CD14-positive monocyte (primary cell): Measurements from ENCODE around the gene CAPN1. TPM values are rescaled to one million over a fixed set of nuclear protein-coding genes. Genes with fewer than 3 reads are reported as not detected.

ENCODE experiments used
- DNase-seq, 3 donors: peaks; one replicate each; pipeline ENCODE4 v3.0.0-alpha.2; 2011 to 2022
- H2AFZ ChIP-seq: 2 replicates; pipeline ENCODE4 v1.6.0; 2012; ENCODE audit warnings: mild to moderate bottlenecking, low read depth, low read length, inconsistent platforms; ENCODE audit not compliant: insufficient read depth, poor library complexity, severe bottlenecking
- H3K27ac ChIP-seq, 2 donors: 1 replicate in 1 of 2; 2 replicates in 1 of 2; pipeline ENCODE4 v1.5.1; 2012 to 2013; ENCODE audit warnings: low read length in 2 of 2, control low read depth in 1 of 2, inconsistent platforms in 1 of 2, low read depth in 1 of 2, mild to moderate bottlenecking in 1 of 2
- H3K27me3 ChIP-seq, 2 donors: one replicate each; pipeline versions ENCODE4 v1.6.0 to v1.6.1; 2011 to 2013; ENCODE audit warnings: low read length in 2 of 2; ENCODE audit not compliant: control insufficient read depth in 2 of 2, insufficient read depth in 2 of 2
- H3K36me3 ChIP-seq, 2 donors: replicated peaks in 1 of 2; 1 replicate in 1 of 2; 2 replicates in 1 of 2; pipeline versions ENCODE4 v1.5.1 to v1.6.1; 2012 to 2013; ENCODE audit warnings: low read length in 2 of 2, control low read depth in 1 of 2, inconsistent platforms in 1 of 2, mild to moderate bottlenecking in 1 of 2; ENCODE audit not compliant: insufficient read depth in 2 of 2, control insufficient read depth in 1 of 2
- H3K4me1 ChIP-seq, 2 donors: 1 replicate in 1 of 2; 2 replicates in 1 of 2; pipeline versions ENCODE4 v1.5.1 to v1.6.1; 2012 to 2013; ENCODE audit warnings: low read length in 2 of 2, control low read depth in 1 of 2, inconsistent platforms in 1 of 2, mild to moderate bottlenecking in 1 of 2, moderate library complexity in 1 of 2; ENCODE audit not compliant: insufficient read depth in 2 of 2, control insufficient read depth in 1 of 2
- H3K4me2 ChIP-seq: replicated peaks from 2 replicates; pipeline ENCODE3; 2012; ENCODE audit warnings: low read length, moderate library complexity, mild to moderate bottlenecking; ENCODE audit not compliant: poor library complexity, severe bottlenecking; ENCODE audit errors: extremely low read depth
- H3K4me3 ChIP-seq, 3 experiments: fragments of 200-600 bp in 1 of 3; sonication (generic) in 1 of 3; replicated peaks in 1 of 3; 1 replicate in 2 of 3; 2 replicates in 1 of 3; pipeline ENCODE4 v1.5.1; 2011 to 2013; ENCODE audit warnings: low read length in 3 of 3, mild to moderate bottlenecking in 3 of 3, control low read depth in 2 of 3, low read depth in 2 of 3, inconsistent platforms in 1 of 3, moderate library complexity in 1 of 3
- H3K79me2 ChIP-seq: 2 replicates; pipeline ENCODE4 v1.6.0; 2012; ENCODE audit warnings: mild to moderate bottlenecking, control low read depth, inconsistent platforms, low read length, moderate library complexity; ENCODE audit not compliant: insufficient read depth
- H3K9ac ChIP-seq: 2 replicates; pipeline ENCODE4 v1.6.0; 2017; ENCODE audit warnings: low read length, mild to moderate bottlenecking; ENCODE audit not compliant: insufficient read depth, poor library complexity, severe bottlenecking
- H3K9me3 ChIP-seq, 2 donors: replicated peaks in 1 of 2; 1 replicate in 1 of 2; 2 replicates in 1 of 2; pipeline versions ENCODE4 v1.5.1 to v1.6.1; 2012 to 2013; ENCODE audit warnings: low read length in 2 of 2, control low read depth in 1 of 2; ENCODE audit not compliant: control insufficient read depth in 1 of 2, insufficient read depth in 1 of 2
- H4K20me1 ChIP-seq: 2 replicates; pipeline ENCODE4 v1.6.0; 2012; ENCODE audit warnings: mild to moderate bottlenecking, low read length, control low read depth, moderate library complexity; ENCODE audit not compliant: insufficient read depth
- H3K27ac Mint-ChIP-seq, 7 donors: one replicate each; pipeline ENCODE4 v1.8.0; 2020; ENCODE audit warnings: mild to moderate bottlenecking in 7 of 7, mixed read lengths in 7 of 7, moderate library complexity in 6 of 7, inconsistent platforms in 2 of 7
- H3K27me3 Mint-ChIP-seq, 3 donors: one replicate each; pipeline ENCODE4 v1.8.0; 2021 to 2022; ENCODE audit warnings: low read depth in 3 of 3, mild to moderate bottlenecking in 3 of 3, mixed read lengths in 3 of 3, moderate library complexity in 3 of 3, inconsistent platforms in 1 of 3
- H3K36me3 Mint-ChIP-seq, 2 donors: one replicate each; pipeline ENCODE4 v1.8.0; 2020; ENCODE audit warnings: mixed read lengths in 2 of 2, inconsistent platforms in 1 of 2, mild to moderate bottlenecking in 1 of 2
- H3K4me1 Mint-ChIP-seq: one replicate; pipeline ENCODE4 v1.8.0; 2020; ENCODE audit warnings: mild to moderate bottlenecking, mixed read lengths
- H3K4me3 Mint-ChIP-seq, 2 donors: one replicate each; pipeline ENCODE4 v1.8.0; 2020; ENCODE audit warnings: mild to moderate bottlenecking in 2 of 2, mixed read lengths in 2 of 2, moderate library complexity in 1 of 2
- H3K9me3 Mint-ChIP-seq, 7 donors: one replicate each; pipeline ENCODE4 v1.8.0; 2020 to 2022; ENCODE audit warnings: mixed read lengths in 7 of 7, mild to moderate bottlenecking in 6 of 7, moderate library complexity in 6 of 7, inconsistent platforms in 2 of 7
- CTCF ChIP-seq: fragments of 200-600 bp; IDR thresholded peaks from one replicate; pipeline ENCODE4 v1.8.0; 2022; ENCODE audit warnings: antibody characterized with exemption, mild to moderate bottlenecking
- WGBS: methylation state at CpG from one replicate; pipeline ENCODE4 v1.1.5; 2013; ENCODE audit warnings: missing lambda C conversion rate; ENCODE audit not compliant: insufficient coverage; 5-methylcytosine and 5-hydroxymethylcytosine counted together
- intact Hi-C, 2 donors: fragments of 100-400 bp; cut with micrococcal nuclease; formaldehyde crosslinking; loops; one replicate each; pipeline versions ENCODE4 v1.15.0 to v1.15.1; 2023
- polyA plus RNA-seq, 3 donors: library from polyadenylated mRNA; depleted of rRNA in 1 of 3; unstranded in 2 of 3; stranded (reverse) in 1 of 3; fragments of 300-500 nt in 2 of 3; fragments of >200 nt in 1 of 3; fragmentation: Illumina TruSeq in 2 of 3; gene quantifications; 1 replicate in 2 of 3; 2 replicates in 1 of 3; pipeline ENCODE4 v1.2.3, GENCODE V29; 2012 to 2021

CAPN1 gene
- polyA plus RNA-seq, 3 donors, result 128 to 140 (median 129) TPM

GRCh38 chr11:65132988-65133700 lies 48.6 kb upstream of the CAPN1 start:
- H3K27ac ChIP-seq, result peak overlapping the region; percentile 99 to 100
- peak overlapping the region; percentile 84 for H2AFZ ChIP-seq

GRCh38 chr11:65133724-65134123 lies 48.0 kb upstream of the CAPN1 start:
- peaks cover 38% of the 10 kb centered on the region for H3K79me2 ChIP-seq

More at GRCh38 chr11:65132988-65133700, 48.6 kb upstream of the CAPN1 start:
- Mint-ChIP-seq H3K4me1 (peaks cover 29% of the 10 kb centered on the region), H3K27me3 (peaks cover 0 to 2% (median 2%) of the 10 kb centered on the region in 3 donors), H3K27ac (peak overlapping the region; percentile 99 to 100 (median 99)), H3K36me3 (peaks cover 36 to 57% of the 10 kb centered on the region in 2 donors), H3K9me3 (no peaks in the 10 kb centered on the region), H3K4me3 (peak overlapping the region; percentile 92 to 99)
- peak overlapping the region; percentile 51 to 98 (median 92) for H3K4me3 ChIP-seq
- no peaks in the 10 kb centered on the region for H3K27me3 ChIP-seq
- no peak for TF ChIP-seq CTCF
- intact Hi-C loops, result no loop called here
- H4K20me1 ChIP-seq, result peaks cover 41% of the 10 kb centered on the region
- H3K4me2 ChIP-seq, result peak overlapping the region; percentile 95
- H3K79me2 ChIP-seq, result peaks cover 38% of the 10 kb centered on the region
- H3K9ac ChIP-seq, result peak overlapping the region; percentile 99
- peak in 2 of 3 donors; percentile 36 to 48 for DNase-seq
- peaks cover 41 to 46% of the 10 kb centered on the region in 2 donors for H3K36me3 ChIP-seq
- no peaks in the 10 kb centered on the region for H3K9me3 ChIP-seq
- 84% methylated on average over 6 of the region's 18 CpGs for WGBS
- H3K4me1 ChIP-seq, result peaks cover 30 to 31% of the 10 kb centered on the region in 2 donors

More at GRCh38 chr11:65133724-65134123, 48.0 kb upstream of the CAPN1 start:
- no peaks in the 10 kb centered on the region for H3K9me3 Mint-ChIP-seq
- peaks cover 29% of the 10 kb centered on the region for H3K4me1 Mint-ChIP-seq
- no peak for TF ChIP-seq CTCF
- Histone ChIP-seq H3K4me1 (peaks cover 30 to 31% of the 10 kb centered on the region in 2 donors), H3K4me3 (peak overlapping the region; percentile 51 to 98 (median 92)), H3K27ac (peak overlapping the region; percentile 99 to 100), H3K27me3 (no peaks in the 10 kb centered on the region), H3K36me3 (peaks cover 35 to 40% of the 10 kb centered on the region in 2 donors), H2AFZ (peak overlapping the region; percentile 84), H3K9ac (peak overlapping the region; percentile 99), H3K4me2 (peak overlapping the region; percentile 95), H3K9me3 (no peaks in the 10 kb centered on the region), H4K20me1 (peaks cover 35% of the 10 kb centered on the region)
- 1% methylated on average over 16 of the region's 20 CpGs for WGBS
- peaks cover 0 to 2% (median 2%) of the 10 kb centered on the region in 3 donors for H3K27me3 Mint-ChIP-seq
- intact Hi-C loops, result loop anchor here in 1 of 2 donors (2.0 kb wide), 2 partner anchors 17 kb away; partner anchors contain the start of gene ZNHIT2
- peaks cover 30 to 51% of the 10 kb centered on the region in 2 donors for H3K36me3 Mint-ChIP-seq
- DNase-seq, result no peak
- H3K27ac Mint-ChIP-seq, result peak overlapping the region; percentile 99 to 100 (median 99)
- H3K4me3 Mint-ChIP-seq, result peak overlapping the region; percentile 92 to 99
